ENCODE results near the gene CEP43. TPM values are rescaled to one million over a fixed set of nuclear protein-coding genes. Genes with fewer than 3 reads are reported as not detected.

The CEP43 gene
- total RNA-seq, 1 experiment from 2014 or later = 25.1 TPM

DNA sequence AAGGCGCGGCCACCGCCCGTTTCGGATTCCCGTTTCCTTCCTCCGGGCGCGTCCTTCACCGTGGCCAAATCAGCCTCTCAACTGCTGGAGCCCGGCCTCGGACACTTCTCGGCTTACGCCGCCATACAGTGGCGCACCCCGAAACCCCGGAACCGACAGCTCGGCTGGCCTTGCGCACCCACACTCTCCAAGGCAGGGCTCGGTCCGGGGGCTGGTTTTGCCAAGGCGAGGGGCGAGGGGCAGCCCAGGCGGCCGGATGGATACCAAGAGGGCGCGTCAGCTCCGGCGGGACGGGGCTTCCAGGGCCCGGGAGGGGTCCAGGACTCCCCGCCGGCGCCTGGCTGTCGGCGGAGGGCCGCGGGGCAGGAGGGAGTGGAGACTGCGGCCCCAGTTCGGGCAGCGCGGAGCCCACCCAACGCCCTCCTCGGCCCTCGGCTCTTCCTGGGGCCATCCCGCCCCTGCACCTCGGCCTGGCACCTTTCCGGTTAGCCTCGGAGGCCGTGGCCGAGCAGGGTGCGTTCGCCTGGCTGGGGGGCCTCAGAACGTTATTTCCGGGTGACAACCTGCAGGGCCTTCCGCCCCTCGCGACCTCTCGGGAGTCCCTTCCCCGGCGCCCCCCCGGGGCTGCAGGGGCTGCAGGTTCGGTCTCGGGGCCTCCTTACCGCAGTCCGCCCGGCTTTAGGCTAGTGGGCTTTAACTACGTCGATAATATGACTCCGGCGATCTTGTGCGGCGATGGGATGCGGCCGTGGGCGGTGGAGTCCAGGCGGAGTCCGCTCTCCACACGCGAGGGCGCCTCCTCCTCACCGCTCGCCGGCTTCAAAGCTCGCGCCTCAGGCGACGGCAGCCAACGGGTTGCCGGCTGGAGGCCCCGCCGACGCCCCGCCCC lies 697 bp upstream of the CEP43 start (continued):
- TF ChIP-seq, protein P1, sequence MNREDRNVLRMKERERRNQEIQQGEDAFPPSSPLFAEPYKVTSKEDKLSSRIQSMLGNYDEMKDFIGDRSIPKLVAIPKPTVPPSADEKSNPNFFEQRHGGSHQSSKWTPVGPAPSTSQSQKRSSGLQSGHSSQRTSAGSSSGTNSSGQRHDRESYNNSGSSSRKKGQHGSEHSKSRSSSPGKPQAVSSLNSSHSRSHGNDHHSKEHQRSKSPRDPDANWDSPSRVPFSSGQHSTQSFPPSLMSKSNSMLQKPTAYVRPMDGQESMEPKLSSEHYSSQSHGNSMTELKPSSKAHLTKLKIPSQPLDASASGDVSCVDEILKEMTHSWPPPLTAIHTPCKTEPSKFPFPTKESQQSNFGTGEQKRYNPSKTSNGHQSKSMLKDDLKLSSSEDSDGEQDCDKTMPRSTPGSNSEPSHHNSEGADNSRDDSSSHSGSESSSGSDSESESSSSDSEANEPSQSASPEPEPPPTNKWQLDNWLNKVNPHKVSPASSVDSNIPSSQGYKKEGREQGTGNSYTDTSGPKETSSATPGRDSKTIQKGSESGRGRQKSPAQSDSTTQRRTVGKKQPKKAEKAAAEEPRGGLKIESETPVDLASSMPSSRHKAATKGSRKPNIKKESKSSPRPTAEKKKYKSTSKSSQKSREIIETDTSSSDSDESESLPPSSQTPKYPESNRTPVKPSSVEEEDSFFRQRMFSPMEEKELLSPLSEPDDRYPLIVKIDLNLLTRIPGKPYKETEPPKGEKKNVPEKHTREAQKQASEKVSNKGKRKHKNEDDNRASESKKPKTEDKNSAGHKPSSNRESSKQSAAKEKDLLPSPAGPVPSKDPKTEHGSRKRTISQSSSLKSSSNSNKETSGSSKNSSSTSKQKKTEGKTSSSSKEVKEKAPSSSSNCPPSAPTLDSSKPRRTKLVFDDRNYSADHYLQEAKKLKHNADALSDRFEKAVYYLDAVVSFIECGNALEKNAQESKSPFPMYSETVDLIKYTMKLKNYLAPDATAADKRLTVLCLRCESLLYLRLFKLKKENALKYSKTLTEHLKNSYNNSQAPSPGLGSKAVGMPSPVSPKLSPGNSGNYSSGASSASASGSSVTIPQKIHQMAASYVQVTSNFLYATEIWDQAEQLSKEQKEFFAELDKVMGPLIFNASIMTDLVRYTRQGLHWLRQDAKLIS (CRISPR knock-in tag; IDR thresholded peaks at IDR 0.05; ENCODE audit: borderline replicate concordance) = no peak
- TF ChIP-seq CREM (CRISPR knock-in tag; IDR thresholded peaks at IDR 0.05) = no peak
- no peak for TF ChIP-seq ARID4B (CRISPR knock-in tag; IDR thresholded peaks at IDR 0.05; ENCODE audit: borderline replicate concordance)
- no peak for TF ChIP-seq SP1 (CRISPR knock-in tag; conservative IDR thresholded peaks at IDR 0.05)
- TF ChIP-seq TP53 (CRISPR knock-in tag; IDR thresholded peaks at IDR 0.05) = no peak
- TF ChIP-seq, protein P2, sequence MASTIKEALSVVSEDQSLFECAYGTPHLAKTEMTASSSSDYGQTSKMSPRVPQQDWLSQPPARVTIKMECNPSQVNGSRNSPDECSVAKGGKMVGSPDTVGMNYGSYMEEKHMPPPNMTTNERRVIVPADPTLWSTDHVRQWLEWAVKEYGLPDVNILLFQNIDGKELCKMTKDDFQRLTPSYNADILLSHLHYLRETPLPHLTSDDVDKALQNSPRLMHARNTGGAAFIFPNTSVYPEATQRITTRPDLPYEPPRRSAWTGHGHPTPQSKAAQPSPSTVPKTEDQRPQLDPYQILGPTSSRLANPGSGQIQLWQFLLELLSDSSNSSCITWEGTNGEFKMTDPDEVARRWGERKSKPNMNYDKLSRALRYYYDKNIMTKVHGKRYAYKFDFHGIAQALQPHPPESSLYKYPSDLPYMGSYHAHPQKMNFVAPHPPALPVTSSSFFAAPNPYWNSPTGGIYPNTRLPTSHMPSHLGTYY (CRISPR knock-in tag; IDR thresholded peaks at IDR 0.05) = no peak
- no peak for TF ChIP-seq RORB (CRISPR knock-in tag; IDR thresholded peaks at IDR 0.05)
- TF ChIP-seq ZNF416 (CRISPR knock-in tag; IDR thresholded peaks at IDR 0.05) = no peak
- no peak for TF ChIP-seq IRF2 (CRISPR knock-in tag; IDR thresholded peaks at IDR 0.05; ENCODE audit: borderline replicate concordance, low read depth)
- TF ChIP-seq TCF7 (CRISPR knock-in tag; IDR thresholded peaks at IDR 0.05; ENCODE audit: low read depth) = no peak
- TF ChIP-seq TEAD1 (CRISPR knock-in tag; IDR thresholded peaks at IDR 0.05) = no peak
- TF ChIP-seq CREB1 (CRISPR knock-in tag; IDR thresholded peaks at IDR 0.05) = peak; percentile 33; the same call in 1 of the 2 replicates
- 0 out of 2 replicates have a peak, but pooled peaks have one; percentile 13 for TF ChIP-seq ZNF317 (CRISPR knock-in tag; IDR thresholded peaks at IDR 0.05; ENCODE audit: borderline replicate concordance, low read depth)
- TF ChIP-seq ELF4 (CRISPR knock-in tag; IDR thresholded peaks at IDR 0.05; ENCODE audit: low read depth) = no peak
- no peak for TF ChIP-seq ZBTB21 (CRISPR knock-in tag; IDR thresholded peaks at IDR 0.05; ENCODE audit: borderline replicate concordance)
- TF ChIP-seq OVOL2 (CRISPR knock-in tag; IDR thresholded peaks at IDR 0.05; ENCODE audit: borderline replicate concordance) = no peak
- TF ChIP-seq, protein P3, sequence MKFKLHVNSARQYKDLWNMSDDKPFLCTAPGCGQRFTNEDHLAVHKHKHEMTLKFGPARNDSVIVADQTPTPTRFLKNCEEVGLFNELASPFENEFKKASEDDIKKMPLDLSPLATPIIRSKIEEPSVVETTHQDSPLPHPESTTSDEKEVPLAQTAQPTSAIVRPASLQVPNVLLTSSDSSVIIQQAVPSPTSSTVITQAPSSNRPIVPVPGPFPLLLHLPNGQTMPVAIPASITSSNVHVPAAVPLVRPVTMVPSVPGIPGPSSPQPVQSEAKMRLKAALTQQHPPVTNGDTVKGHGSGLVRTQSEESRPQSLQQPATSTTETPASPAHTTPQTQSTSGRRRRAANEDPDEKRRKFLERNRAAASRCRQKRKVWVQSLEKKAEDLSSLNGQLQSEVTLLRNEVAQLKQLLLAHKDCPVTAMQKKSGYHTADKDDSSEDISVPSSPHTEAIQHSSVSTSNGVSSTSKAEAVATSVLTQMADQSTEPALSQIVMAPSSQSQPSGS (CRISPR knock-in tag; IDR thresholded peaks at IDR 0.05; ENCODE audit: borderline replicate concordance, low read depth) = no peak
- no peak for TF ChIP-seq IRF1 (CRISPR knock-in tag; IDR thresholded peaks at IDR 0.05)
- TF ChIP-seq, protein P4, sequence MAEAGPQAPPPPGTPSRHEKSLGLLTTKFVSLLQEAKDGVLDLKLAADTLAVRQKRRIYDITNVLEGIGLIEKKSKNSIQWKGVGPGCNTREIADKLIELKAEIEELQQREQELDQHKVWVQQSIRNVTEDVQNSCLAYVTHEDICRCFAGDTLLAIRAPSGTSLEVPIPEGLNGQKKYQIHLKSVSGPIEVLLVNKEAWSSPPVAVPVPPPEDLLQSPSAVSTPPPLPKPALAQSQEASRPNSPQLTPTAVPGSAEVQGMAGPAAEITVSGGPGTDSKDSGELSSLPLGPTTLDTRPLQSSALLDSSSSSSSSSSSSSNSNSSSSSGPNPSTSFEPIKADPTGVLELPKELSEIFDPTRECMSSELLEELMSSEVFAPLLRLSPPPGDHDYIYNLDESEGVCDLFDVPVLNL (CRISPR knock-in tag; IDR thresholded peaks at IDR 0.05; ENCODE audit: borderline replicate concordance, low read depth) = peak; percentile 89
- TF ChIP-seq NR3C1 (CRISPR knock-in tag; conservative IDR thresholded peaks at IDR 0.05; ENCODE audit: low read depth) = no peak
- peak; percentile 64; the same call in 1 of the 2 replicates for TF ChIP-seq MAX (CRISPR knock-in tag; IDR thresholded peaks at IDR 0.05)
- TF ChIP-seq JAZF1 (CRISPR knock-in tag; IDR thresholded peaks at IDR 0.05) = no peak
- 0 out of 2 replicates have a peak, but pooled peaks have one; percentile 11 for TF ChIP-seq ZNF219 (CRISPR knock-in tag; IDR thresholded peaks at IDR 0.05; ENCODE audit: borderline replicate concordance)
- TF ChIP-seq KAT7 (CRISPR knock-in tag; IDR thresholded peaks at IDR 0.05; ENCODE audit: borderline replicate concordance) = peak; percentile 92; the same call in 1 of the 2 replicates
- no peak for TF ChIP-seq GRHL2 (CRISPR knock-in tag; IDR thresholded peaks at IDR 0.05; ENCODE audit: insufficient replicate concordance, severe bottlenecking)
